NCI-H128 (cell line): ENCODE data around the gene AP3D1.
A peak's percentile ranks its signal among the peaks of the same experiment; 100 is the strongest.
"Not testable (repeated sequence)": the region's sequence is repeated elsewhere in the genome, so short reads cannot be mapped to it uniquely, and the experiment has no call there.

Experiments
- DNase-seq: peaks from one replicate; lab custom pipeline; 2025; ENCODE audit not compliant: unreplicated experiment; lab: John Stamatoyannopoulos, UW

The AP3D1 gene

GRCh38 chr19:2151339-2152229, at the start of gene AP3D1:
AP3D1 (minus strand) TSS chr19:2151566; CDS start chr19:2151334, 232 bp downstream.
- peak; percentile 100 for DNase-seq

- not testable (repeated sequence) for DNase-seq
Measured at GRCh38 chr19:2200624-2201294, 49.4 kb upstream of the AP3D1 start.

GRCh38 chr19:2199861-2200623, 48.7 kb upstream of the AP3D1 start:
- no peak for DNase-seq

- DNase-seq: no peak
Measured at GRCh38 chr19:2199215-2199614, 47.8 kb upstream of the AP3D1 start.

- DNase-seq: no peak
Measured at GRCh38 chr19:2198317-2198716, 47.0 kb upstream of the AP3D1 start.

- no peak for DNase-seq
Measured at GRCh38 chr19:2197270-2197669, 45.9 kb upstream of the AP3D1 start.

- no peak for DNase-seq
Measured at GRCh38 chr19:2195914-2196313, 44.5 kb upstream of the AP3D1 start.

GRCh38 chr19:2195361-2195760, 44.0 kb upstream of the AP3D1 start:
- DNase-seq: no peak

GRCh38 chr19:2194513-2195078, 43.2 kb upstream of the AP3D1 start:
- no peak for DNase-seq

- DNase-seq: no peak
Measured at GRCh38 chr19:2193807-2194206, 42.4 kb upstream of the AP3D1 start.

- no peak for DNase-seq
Measured at GRCh38 chr19:2192862-2193261, 41.5 kb upstream of the AP3D1 start.

- no peak for DNase-seq
Measured at GRCh38 chr19:2191456-2192310, 40.3 kb upstream of the AP3D1 start.

GRCh38 chr19:2190848-2191455, 39.6 kb upstream of the AP3D1 start:
- no peak for DNase-seq

- DNase-seq: no peak
Measured at GRCh38 chr19:2189880-2190279, 38.5 kb upstream of the AP3D1 start.

- no peak for DNase-seq
Measured at GRCh38 chr19:2188708-2189385, 37.5 kb upstream of the AP3D1 start.

GRCh38 chr19:2187159-2187558, 35.8 kb upstream of the AP3D1 start:
- DNase-seq: no peak

GRCh38 chr19:2186071-2186846, 34.9 kb upstream of the AP3D1 start:
- DNase-seq: no peak

- no peak for DNase-seq
Measured at GRCh38 chr19:2185734-2186070, 34.3 kb upstream of the AP3D1 start.
